Inferior parietal cortex (tissue), 1 donor: ENCODE measurements around the gene OR5K2.

ENCODE experiments used
- DNase-seq: peaks from one replicate; pipeline ENCODE4 v3.0.0-alpha.2; 2016; ENCODE audit errors: extremely low spot score

The OR5K2 gene

GRCh38 chr3:98522544-98523281 lies 25.2 kb downstream of the OR5K2 start, which contains the start of gene CLDND1:
CLDND1 (minus strand) TSS chr3:98522902; CDS start chr3:98521424, 1,478 bp downstream.
- DNase-seq: peak; percentile 98

GRCh38 chr3:98525494-98525893 lies 28.0 kb downstream of the OR5K2 start:
- DNase-seq: no peak

DNA sequence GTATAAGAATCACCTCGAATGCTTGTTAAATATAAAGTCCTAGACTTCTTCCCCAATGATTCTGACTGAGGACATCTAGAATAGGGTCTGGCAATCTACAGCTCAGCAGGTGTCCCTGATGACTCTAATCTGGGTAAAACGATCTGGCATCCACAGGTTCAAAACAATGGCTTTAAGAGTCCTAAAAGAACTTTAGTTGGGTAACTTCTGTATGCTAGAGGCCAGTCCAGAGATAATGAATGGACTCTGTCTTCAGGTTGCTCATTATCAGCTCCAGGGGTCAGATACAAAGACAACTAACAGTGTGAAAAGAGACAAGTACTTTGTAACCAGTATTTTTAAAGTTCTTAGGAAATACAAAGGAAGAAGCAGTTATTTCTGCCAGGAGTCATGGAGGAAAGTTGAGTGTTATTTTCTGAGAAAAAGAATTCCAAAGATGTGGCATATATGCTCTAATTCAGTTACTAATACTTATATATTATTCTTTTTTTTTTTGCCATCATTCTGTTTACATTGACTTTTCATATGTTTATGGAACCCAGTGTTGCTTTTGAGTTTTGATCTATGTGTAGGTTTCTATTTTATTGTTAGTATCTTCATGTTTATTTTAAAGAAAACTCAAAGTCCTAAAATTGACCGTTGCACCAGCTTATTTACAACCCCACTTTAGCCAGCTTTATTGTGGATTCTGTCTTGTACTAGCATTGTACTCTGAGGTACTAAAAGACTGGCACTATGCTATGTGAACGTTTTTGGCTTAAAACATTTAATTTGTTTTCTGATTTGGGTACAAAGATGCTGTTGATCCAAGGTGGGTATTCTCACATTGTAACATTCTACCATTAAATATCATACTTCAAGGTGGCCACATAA lies 31.2 kb downstream of the OR5K2 start:
- no peak for DNase-seq

- DNase-seq: no peak
Measured at GRCh38 chr3:98529856-98530459, 32.5 kb downstream of the OR5K2 start.

GRCh38 chr3:98530676-98531075 lies 33.2 kb downstream of the OR5K2 start:
- no peak for DNase-seq

- DNase-seq: no peak
Measured at GRCh38 chr3:98531622-98532274, 34.3 kb downstream of the OR5K2 start, which contains the start of gene GPR15. GPR15 (plus strand) TSS chr3:98531978; CDS start chr3:98532034, 56 bp downstream.

GRCh38 chr3:98532275-98532637 lies 34.8 kb downstream of the OR5K2 start:
- DNase-seq: no peak

GRCh38 chr3:98532709-98533571 lies 35.5 kb downstream of the OR5K2 start:
- DNase-seq: no peak

- DNase-seq: no peak
Measured at GRCh38 chr3:98534168-98534567, 36.7 kb downstream of the OR5K2 start.

DNA sequence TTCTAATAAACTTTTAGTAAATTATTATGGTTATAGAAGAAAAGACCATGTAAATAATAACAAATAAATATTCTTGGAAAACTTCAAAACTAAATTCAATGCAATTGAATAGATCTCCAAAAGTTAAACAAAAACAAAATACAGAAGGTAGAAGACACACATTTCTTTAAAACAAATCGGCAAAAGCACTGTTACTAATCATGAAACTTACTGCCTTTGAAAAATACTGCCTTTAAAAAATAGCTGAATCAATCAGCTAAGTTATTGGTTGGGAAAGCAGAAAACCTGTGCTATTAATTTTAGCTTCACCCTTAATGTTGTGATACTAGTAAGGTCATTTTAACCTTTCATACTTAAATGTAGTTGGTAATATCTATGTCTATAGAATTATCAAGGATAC lies 37.3 kb downstream of the OR5K2 start:
- no peak for DNase-seq

GRCh38 chr3:98536456-98537017 lies 39.1 kb downstream of the OR5K2 start:
- DNase-seq: no peak

GRCh38 chr3:98540346-98540745 lies 42.9 kb downstream of the OR5K2 start:
- DNase-seq: no peak

DNA sequence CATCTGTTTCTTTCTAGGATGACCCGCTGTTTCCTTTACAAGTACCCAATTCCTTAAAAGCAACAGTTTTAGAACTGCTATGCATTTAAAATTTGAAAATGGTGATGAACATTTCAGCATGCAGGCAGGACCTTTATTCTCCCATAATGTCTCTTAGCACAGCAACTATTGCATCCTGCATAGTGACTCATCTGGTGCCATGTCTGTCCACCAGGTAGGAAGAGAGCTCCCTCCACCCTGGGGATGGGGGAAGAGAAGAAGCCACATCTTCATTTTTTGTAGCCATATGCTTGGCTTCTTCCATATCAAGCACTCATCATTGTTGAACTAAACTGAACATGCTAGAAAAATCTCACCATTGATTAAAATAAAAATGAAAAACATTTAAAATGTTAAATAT lies 44.2 kb downstream of the OR5K2 start:
- no peak for DNase-seq

GRCh38 chr3:98542623-98543022 lies 45.1 kb downstream of the OR5K2 start:
- no peak for DNase-seq

DNA sequence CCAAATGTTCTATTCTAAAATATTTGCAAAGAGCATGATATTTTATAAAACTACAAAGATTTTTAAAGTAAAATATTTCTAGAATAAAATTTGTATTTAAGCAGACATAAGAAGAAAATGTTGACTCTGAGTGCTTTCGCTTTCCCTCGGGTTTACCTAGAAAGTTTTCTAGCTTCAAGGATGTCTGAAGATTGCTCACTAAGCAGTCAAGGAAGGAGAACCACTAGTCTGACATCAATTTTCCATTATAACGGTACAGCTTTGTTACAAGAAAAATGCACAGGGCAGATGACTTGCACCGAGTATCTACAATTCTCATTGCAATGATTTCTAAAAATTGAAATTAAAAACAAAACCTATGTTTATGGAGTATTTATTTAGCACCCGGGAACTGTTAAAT lies 48.5 kb downstream of the OR5K2 start:
- DNase-seq: no peak
